Measurements from ENCODE around the gene SDK1.
"Not testable (repeated sequence)": the region's sequence is repeated elsewhere in the genome, so short reads cannot be mapped to it uniquely, and the experiment has no call there.

The SDK1 gene

GRCh38 chr7:3575753-3576531, 274.9 kb downstream of the SDK1 start:
- no peak for DNase-seq (ENCODE audit: extremely low read depth in 1 of 2, low read depth in 1 of 2)

GRCh38 chr7:3578399-3578798, 277.3 kb downstream of the SDK1 start:
- DNase-seq (ENCODE audit: extremely low read depth in 1 of 2, low read depth in 1 of 2) = no peak

- DNase-seq (ENCODE audit: extremely low read depth in 1 of 2, low read depth in 1 of 2) = no peak
Observed at GRCh38 chr7:3579638-3580219, 278.7 kb downstream of the SDK1 start.

GRCh38 chr7:3582145-3582544, 281.1 kb downstream of the SDK1 start:
- DNase-seq (ENCODE audit: extremely low read depth in 1 of 2, low read depth in 1 of 2) = not testable (repeated sequence)

- no peak for DNase-seq (ENCODE audit: extremely low read depth in 1 of 2, low read depth in 1 of 2)
Observed at GRCh38 chr7:3585826-3586225, 284.8 kb downstream of the SDK1 start.

GRCh38 chr7:3588341-3588740, 287.3 kb downstream of the SDK1 start:
- DNase-seq (ENCODE audit: extremely low read depth in 1 of 2, low read depth in 1 of 2) = no peak

- DNase-seq (ENCODE audit: extremely low read depth in 1 of 2, low read depth in 1 of 2) = no peak
Observed at GRCh38 chr7:3589752-3590151, 288.7 kb downstream of the SDK1 start.

GRCh38 chr7:3591219-3591618, 290.2 kb downstream of the SDK1 start:
- DNase-seq (ENCODE audit: extremely low read depth in 1 of 2, low read depth in 1 of 2) = no peak

- DNase-seq (ENCODE audit: extremely low read depth in 1 of 2, low read depth in 1 of 2) = no peak
Observed at GRCh38 chr7:3591944-3592343, 290.9 kb downstream of the SDK1 start.

- no peak for DNase-seq (ENCODE audit: extremely low read depth in 1 of 2, low read depth in 1 of 2)
Observed at GRCh38 chr7:3592401-3593134, 291.5 kb downstream of the SDK1 start.

- DNase-seq (ENCODE audit: extremely low read depth in 1 of 2, low read depth in 1 of 2) = no peak
Observed at GRCh38 chr7:3594901-3595300, 293.8 kb downstream of the SDK1 start.

- no peak for DNase-seq (ENCODE audit: extremely low read depth in 1 of 2, low read depth in 1 of 2)
Observed at GRCh38 chr7:3598854-3599253, 297.8 kb downstream of the SDK1 start.

- no peak for DNase-seq (ENCODE audit: extremely low read depth in 1 of 2, low read depth in 1 of 2)
Observed at GRCh38 chr7:3605222-3605621, 304.2 kb downstream of the SDK1 start.

- DNase-seq (ENCODE audit: extremely low read depth in 1 of 2, low read depth in 1 of 2) = no peak
Observed at GRCh38 chr7:3606436-3606835, 305.4 kb downstream of the SDK1 start.

GRCh38 chr7:3607847-3608246, 306.8 kb downstream of the SDK1 start:
- DNase-seq (ENCODE audit: extremely low read depth in 1 of 2, low read depth in 1 of 2) = no peak

GRCh38 chr7:3616306-3616705, 315.3 kb downstream of the SDK1 start:
- DNase-seq (ENCODE audit: extremely low read depth in 1 of 2, low read depth in 1 of 2) = no peak

GRCh38 chr7:3630081-3630480, 329.0 kb downstream of the SDK1 start:
- DNase-seq (ENCODE audit: extremely low read depth in 1 of 2, low read depth in 1 of 2) = no peak

- DNase-seq (ENCODE audit: extremely low read depth in 1 of 2, low read depth in 1 of 2) = no peak
Observed at GRCh38 chr7:3634396-3634795, 333.3 kb downstream of the SDK1 start.

- DNase-seq (ENCODE audit: extremely low read depth in 1 of 2, low read depth in 1 of 2) = no peak
Observed at GRCh38 chr7:3636131-3636860, 335.2 kb downstream of the SDK1 start.

GRCh38 chr7:3639253-3639652, 338.2 kb downstream of the SDK1 start:
- no peak for DNase-seq (ENCODE audit: extremely low read depth in 1 of 2, low read depth in 1 of 2)

- DNase-seq (ENCODE audit: extremely low read depth in 1 of 2, low read depth in 1 of 2) = no peak
Observed at GRCh38 chr7:3641582-3641981, 340.5 kb downstream of the SDK1 start.
